ENCODE measurements around the gene OCRL. TPM values are rescaled to one million over a fixed set of nuclear protein-coding genes. Genes with fewer than 3 reads are reported as not detected.

OCRL gene
- total RNA-seq, 1 donor from 2014 or later: 36.1 TPM

DNA sequence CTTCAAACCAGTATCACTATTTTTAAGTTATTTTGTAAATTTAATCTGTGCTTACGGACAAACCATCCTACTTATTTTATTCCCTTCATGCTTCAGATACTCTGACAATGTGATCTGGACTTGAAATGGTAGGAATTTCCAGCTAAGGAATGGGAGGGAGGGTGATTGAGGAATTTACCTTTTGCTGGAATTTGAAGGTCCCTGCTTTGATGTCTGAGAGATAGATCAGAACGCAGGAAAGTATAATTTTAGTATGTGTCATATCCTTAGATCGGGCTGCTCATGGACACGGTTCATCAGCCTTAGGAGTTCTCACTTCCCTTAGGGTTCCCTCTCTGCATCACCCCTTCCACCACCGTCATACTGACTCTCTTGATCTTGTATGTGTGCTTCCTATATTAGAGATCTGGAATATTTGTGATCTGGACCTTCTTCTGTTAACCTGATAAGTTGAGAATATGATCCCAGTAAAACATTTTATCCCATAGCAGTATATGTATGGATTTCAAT lies 16.8 kb downstream of the OCRL start:
- DNase-seq (ENCODE audit: low read depth) (no peak), FAIRE-seq (no peak)
- Histone ChIP-seq H2AFZ (ENCODE audit: low read depth, low read length) (no peak overlapping the region), H3K27ac (ENCODE audit: low read depth, low read length) (no peak overlapping the region), H3K36me3 (ENCODE audit: insufficient read depth, low read length) (peaks cover 5% of the 10 kb centered on the region), H3K27me3 (ENCODE audit: insufficient read depth, low read length) (no peaks in the 10 kb centered on the region), H3K4me2 (ENCODE audit: low read length) (no peak overlapping the region), H3K4me1 (ENCODE audit: insufficient read depth, low read length) (no peaks in the 10 kb centered on the region), H4K20me1 (ENCODE audit: insufficient read depth, low read length) (no peaks in the 10 kb centered on the region), H3K4me3 (ENCODE audit: insufficient read depth, low read depth, low read length) (no peak overlapping the region), H3K9ac (ENCODE audit: low read length) (no peak overlapping the region), H3K9me3 (ENCODE audit: insufficient read depth, low read depth, low read length) (no peaks in the 10 kb centered on the region), H3K79me2 (ENCODE audit: insufficient read depth, low read length) (no peaks in the 10 kb centered on the region)
- Mint-ChIP-seq H3K27ac (ENCODE audit: unreplicated experiment) (peak overlapping the region; percentile 78), H3K27me3 (ENCODE audit: low read depth, unreplicated experiment) (no peaks in the 10 kb centered on the region), H3K9me3 (ENCODE audit: unreplicated experiment) (no peaks in the 10 kb centered on the region), H3K4me1 (ENCODE audit: low read depth, unreplicated experiment) (peaks cover 10% of the 10 kb centered on the region), H3K4me3 (ENCODE audit: unreplicated experiment) (no peak overlapping the region), H3K36me3 (ENCODE audit: low read depth, unreplicated experiment) (peaks cover 13% of the 10 kb centered on the region)
- no peak for TF ChIP-seq EZH2 (IDR thresholded peaks at IDR 0.05; ENCODE audit: insufficient read depth, low read length)
- TF ChIP-seq CTCF (IDR thresholded peaks at IDR 0.05; ENCODE audit: insufficient read depth, low read depth, low read length): no peak

- Histone ChIP-seq H2AFZ (ENCODE audit: low read depth, low read length) (no peak overlapping the region), H3K79me2 (ENCODE audit: insufficient read depth, low read length) (no peaks in the 10 kb centered on the region), H3K4me2 (ENCODE audit: low read length) (no peak overlapping the region), H3K9me3 (ENCODE audit: insufficient read depth, low read depth, low read length) (no peaks in the 10 kb centered on the region), H3K36me3 (ENCODE audit: insufficient read depth, low read length) (peaks cover 14% of the 10 kb centered on the region), H3K4me3 (ENCODE audit: insufficient read depth, low read depth, low read length) (no peak overlapping the region), H3K4me1 (ENCODE audit: insufficient read depth, low read length) (no peaks in the 10 kb centered on the region), H3K27me3 (ENCODE audit: insufficient read depth, low read length) (no peaks in the 10 kb centered on the region), H4K20me1 (ENCODE audit: insufficient read depth, low read length) (no peaks in the 10 kb centered on the region), H3K9ac (ENCODE audit: low read length) (no peak overlapping the region), H3K27ac (ENCODE audit: low read depth, low read length) (no peak overlapping the region)
- TF ChIP-seq CTCF (IDR thresholded peaks at IDR 0.05; ENCODE audit: insufficient read depth, low read depth, low read length) (no peak), EZH2 (IDR thresholded peaks at IDR 0.05; ENCODE audit: insufficient read depth, low read length) (no peak)
- Mint-ChIP-seq H3K4me3 (ENCODE audit: unreplicated experiment) (no peak overlapping the region), H3K27ac (ENCODE audit: unreplicated experiment) (peak overlapping the region; percentile 78), H3K36me3 (ENCODE audit: low read depth, unreplicated experiment) (peaks cover 17% of the 10 kb centered on the region), H3K4me1 (ENCODE audit: low read depth, unreplicated experiment) (peaks cover 10% of the 10 kb centered on the region), H3K27me3 (ENCODE audit: low read depth, unreplicated experiment) (no peaks in the 10 kb centered on the region), H3K9me3 (ENCODE audit: unreplicated experiment) (no peaks in the 10 kb centered on the region)
- peak; percentile 6 for DNase-seq (ENCODE audit: low read depth)
- no peak for FAIRE-seq
These were observed 17.9 kb downstream of the OCRL start for GRCh38 chrX:129557844-129558480.

- DNase-seq (ENCODE audit: low read depth) (no peak), FAIRE-seq (no peak)
- Histone ChIP-seq H3K4me2 (ENCODE audit: low read length) (no peak overlapping the region), H3K79me2 (ENCODE audit: insufficient read depth, low read length) (no peaks in the 10 kb centered on the region), H2AFZ (ENCODE audit: low read depth, low read length) (no peak overlapping the region), H3K9me3 (ENCODE audit: insufficient read depth, low read depth, low read length) (no peaks in the 10 kb centered on the region), H3K27ac (ENCODE audit: low read depth, low read length) (no peak overlapping the region), H3K27me3 (ENCODE audit: insufficient read depth, low read length) (no peaks in the 10 kb centered on the region), H3K4me3 (ENCODE audit: insufficient read depth, low read depth, low read length) (no peak overlapping the region), H4K20me1 (ENCODE audit: insufficient read depth, low read length) (no peaks in the 10 kb centered on the region), H3K9ac (ENCODE audit: low read length) (no peak overlapping the region), H3K4me1 (ENCODE audit: insufficient read depth, low read length) (no peaks in the 10 kb centered on the region), H3K36me3 (ENCODE audit: insufficient read depth, low read length) (peaks cover 15% of the 10 kb centered on the region)
- Mint-ChIP-seq H3K4me3 (ENCODE audit: unreplicated experiment) (no peak overlapping the region), H3K27me3 (ENCODE audit: low read depth, unreplicated experiment) (no peaks in the 10 kb centered on the region), H3K27ac (ENCODE audit: unreplicated experiment) (no peak overlapping the region), H3K9me3 (ENCODE audit: unreplicated experiment) (no peaks in the 10 kb centered on the region), H3K4me1 (ENCODE audit: low read depth, unreplicated experiment) (peaks cover 10% of the 10 kb centered on the region), H3K36me3 (ENCODE audit: low read depth, unreplicated experiment) (peaks cover 17% of the 10 kb centered on the region)
- TF ChIP-seq EZH2 (IDR thresholded peaks at IDR 0.05; ENCODE audit: insufficient read depth, low read length) (no peak), CTCF (IDR thresholded peaks at IDR 0.05; ENCODE audit: insufficient read depth, low read depth, low read length) (no peak)
These were observed 19.7 kb downstream of the OCRL start for GRCh38 chrX:129559783-129560182.
